T-helper 1 cell treated with Interleukin-12 subunit alpha and Interleukin-12 subunit beta and Interleukin-4 antibody, amounts not matched to agents 30 ng/mL and 1 ng/mL, for 36 hours (primary cell): ENCODE results near the gene ACP2. TPM values are rescaled to one million over a fixed set of nuclear protein-coding genes. Genes with fewer than 3 reads are reported as not detected.

ENCODE experiments used
- intact Hi-C: fragments of 100-400 bp; cut with micrococcal nuclease; formaldehyde crosslinking; loops from one replicate; pipeline ENCODE4 v1.15.1; 2024
- total RNA-seq: library from RNA; stranded (reverse); gene quantifications from 2 replicates; pipeline ENCODE4 v1.2.3, GENCODE V29; 2022

The ACP2 gene
- total RNA-seq: 41.7 and 45.3 TPM in 2 replicates

DNA sequence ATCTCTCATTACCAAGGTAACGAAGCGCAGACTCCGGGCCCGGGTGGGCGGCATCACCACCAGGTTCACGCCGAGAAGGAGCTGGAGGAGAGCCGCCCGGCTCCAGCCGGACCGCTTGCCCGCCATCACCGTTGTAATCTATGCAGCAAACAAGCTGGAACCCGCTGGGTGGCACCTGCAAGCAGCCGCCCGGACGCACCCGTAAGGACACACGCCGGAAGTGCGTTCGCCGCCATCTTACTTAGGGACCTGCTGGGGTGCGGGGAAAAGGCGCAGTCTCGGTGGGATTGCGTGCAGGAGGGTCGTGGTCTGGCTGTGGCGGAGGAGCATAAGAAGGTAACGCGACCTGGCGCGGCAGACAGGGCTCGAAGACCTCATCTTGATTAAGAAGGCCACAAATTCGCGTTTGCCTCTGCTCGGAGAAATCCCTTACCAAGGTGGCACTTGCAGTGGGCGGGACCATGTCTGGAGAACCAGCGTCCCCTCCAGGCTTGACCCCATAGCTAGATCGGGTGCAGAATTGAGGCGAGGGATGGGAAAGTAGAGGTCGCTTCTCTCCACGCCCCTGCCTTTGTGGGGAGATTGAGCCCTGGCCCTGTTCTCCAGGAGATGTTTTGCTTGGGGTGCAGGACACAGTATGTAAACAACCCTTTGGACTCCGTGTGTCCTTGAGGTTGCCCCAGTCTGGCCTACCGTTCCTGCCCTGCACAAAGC, at the start of gene ACP2:
ACP2 (minus strand) TSS at position 151 of the 714 bp plus-strand sequence; CDS start at position 126, 25 bp downstream.
- intact Hi-C loops: loop anchor here (1.0 to 10.0 kb wide), 13 partner anchors 14 to 548 kb away; partner anchors contain the start of genes ARHGAP1, CSTPP1, FNBP4 and NDUFS3

DNA sequence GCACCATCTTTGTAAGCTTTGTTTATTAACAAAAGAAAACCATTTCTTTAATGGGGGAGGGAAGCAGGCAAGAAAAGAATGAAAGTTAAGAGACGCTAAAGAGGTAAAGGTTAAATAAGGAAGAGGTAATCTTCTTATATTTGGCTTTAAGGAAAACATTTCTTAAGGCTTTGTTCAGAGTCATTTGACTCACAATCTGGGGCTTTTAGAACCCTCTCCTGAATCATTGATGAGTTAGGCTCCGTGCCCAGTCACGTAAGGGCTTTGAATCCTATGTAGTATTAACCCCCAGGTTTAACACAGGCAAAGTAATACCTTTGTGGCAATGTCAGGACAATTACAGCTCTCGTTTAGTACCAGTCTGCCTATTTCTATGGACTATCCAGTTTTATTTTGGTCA, 47.4 kb upstream of the ACP2 start:
- intact Hi-C loops: no loop called here

- intact Hi-C loops: no loop called here
Observed at GRCh38 chr11:47295385-47295784, 46.8 kb upstream of the ACP2 start.

DNA sequence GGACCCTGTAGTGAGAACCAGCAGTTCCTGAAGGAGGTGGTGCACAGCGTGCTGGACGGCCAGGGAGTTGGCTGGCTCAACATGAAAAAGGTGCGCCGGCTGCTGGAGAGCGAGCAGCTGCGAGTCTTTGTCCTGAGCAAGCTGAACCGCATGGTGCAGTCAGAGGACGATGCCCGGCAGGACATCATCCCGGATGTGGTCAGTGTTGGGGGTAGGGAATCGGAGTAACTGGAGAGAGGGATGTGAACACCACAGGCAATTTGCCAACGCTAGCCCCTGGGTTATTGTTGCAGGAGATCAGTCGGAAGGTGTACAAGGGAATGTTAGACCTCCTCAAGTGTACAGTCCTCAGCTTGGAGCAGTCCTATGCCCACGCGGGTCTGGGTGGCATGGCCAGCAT, 41.2 kb upstream of the ACP2 start:
- intact Hi-C loops: no loop called here

DNA sequence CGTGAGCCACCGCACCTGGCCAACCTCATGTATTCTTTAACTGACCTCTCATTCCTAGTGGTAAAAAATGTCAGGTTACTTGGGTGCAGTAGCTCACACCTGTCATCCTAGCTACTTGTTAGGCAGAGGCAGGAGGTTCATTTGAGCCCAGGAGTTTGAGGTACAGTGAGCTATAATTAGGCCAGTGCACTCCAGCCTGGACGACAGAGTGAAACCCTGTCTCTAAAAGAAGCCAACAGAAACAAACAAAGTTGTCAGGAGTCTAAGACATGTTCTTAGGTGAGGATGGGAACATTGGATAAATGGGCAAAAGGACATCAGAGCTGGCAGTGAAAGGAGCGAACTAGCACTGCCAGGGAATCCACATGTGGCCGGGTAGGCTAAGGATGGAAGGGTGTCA, 39.5 kb upstream of the ACP2 start:
- intact Hi-C loops: no loop called here

GRCh38 chr11:47285969-47286770, 37.6 kb upstream of the ACP2 start:
- intact Hi-C loops: no loop called here

DNA sequence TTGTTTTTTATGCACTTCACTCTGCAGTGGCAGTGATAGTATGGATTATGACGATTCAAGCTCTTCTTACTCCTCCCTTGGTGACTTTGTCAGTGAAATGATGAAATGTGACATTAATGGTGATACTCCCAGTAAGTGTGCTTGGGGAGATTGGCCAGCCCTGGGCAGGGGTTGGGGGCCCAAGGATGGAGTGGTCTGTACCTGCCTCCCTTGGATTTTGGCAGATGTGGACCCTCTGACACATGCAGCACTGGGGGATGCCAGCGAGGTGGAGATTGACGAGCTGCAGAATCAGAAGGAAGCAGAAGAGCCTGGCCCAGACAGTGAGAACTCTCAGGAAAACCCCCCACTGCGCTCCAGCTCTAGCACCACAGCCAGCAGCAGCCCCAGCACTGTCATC, 35.5 kb upstream of the ACP2 start:
- intact Hi-C loops: no loop called here

- intact Hi-C loops: no loop called here
Observed at GRCh38 chr11:47282462-47282861, 33.8 kb upstream of the ACP2 start.

- intact Hi-C loops: loop anchor here (2.0 kb wide), 1 partner anchor 546 kb away; no protein-coding TSS in a partner anchor
Observed at GRCh38 chr11:47280860-47281259, 32.2 kb upstream of the ACP2 start.

- intact Hi-C loops: loop anchor here (2.0 kb wide), 1 partner anchor 547 kb away; no protein-coding TSS in a partner anchor
Observed at GRCh38 chr11:47280099-47280498, 31.5 kb upstream of the ACP2 start.

DNA sequence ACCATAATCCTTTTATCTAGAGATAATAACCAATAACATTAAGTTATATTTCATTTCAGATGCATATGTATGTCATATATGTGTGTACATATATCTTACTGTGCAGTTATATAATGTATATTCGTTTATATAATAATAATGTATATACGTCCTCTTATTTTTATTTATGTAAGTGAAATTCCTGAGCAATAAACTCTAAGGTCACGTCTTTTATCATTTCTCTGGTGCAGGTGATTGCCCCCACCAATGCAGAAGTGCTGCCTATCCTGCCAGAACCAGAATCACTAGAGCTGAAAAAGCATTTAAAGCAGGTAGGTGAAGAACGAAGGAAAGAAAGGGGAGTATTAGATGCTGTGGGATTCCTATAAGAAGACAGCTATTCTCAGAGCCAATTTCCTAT, 30.2 kb upstream of the ACP2 start:
- intact Hi-C loops: no loop called here

- intact Hi-C loops: no loop called here
Observed at GRCh38 chr11:47278058-47278457, 29.4 kb upstream of the ACP2 start.

DNA sequence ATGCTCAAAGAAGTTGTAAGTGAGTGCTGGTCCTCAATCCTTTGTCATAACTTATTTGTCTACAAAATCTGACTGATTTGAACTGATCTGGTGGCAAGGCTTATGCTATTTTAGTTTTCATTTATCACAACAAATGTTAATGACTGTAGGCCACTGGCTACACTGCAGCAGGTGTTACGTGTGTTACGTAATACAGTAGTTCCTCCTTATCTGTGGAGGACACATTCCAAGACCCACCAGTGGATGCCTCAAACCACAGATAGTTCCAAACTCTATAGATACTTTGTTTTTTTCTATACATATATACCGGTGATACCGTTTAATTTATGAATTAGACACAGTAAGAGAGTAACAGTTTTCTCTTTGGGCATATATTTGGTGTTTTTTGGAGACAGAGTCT, 28.3 kb upstream of the ACP2 start:
- intact Hi-C loops: no loop called here

DNA sequence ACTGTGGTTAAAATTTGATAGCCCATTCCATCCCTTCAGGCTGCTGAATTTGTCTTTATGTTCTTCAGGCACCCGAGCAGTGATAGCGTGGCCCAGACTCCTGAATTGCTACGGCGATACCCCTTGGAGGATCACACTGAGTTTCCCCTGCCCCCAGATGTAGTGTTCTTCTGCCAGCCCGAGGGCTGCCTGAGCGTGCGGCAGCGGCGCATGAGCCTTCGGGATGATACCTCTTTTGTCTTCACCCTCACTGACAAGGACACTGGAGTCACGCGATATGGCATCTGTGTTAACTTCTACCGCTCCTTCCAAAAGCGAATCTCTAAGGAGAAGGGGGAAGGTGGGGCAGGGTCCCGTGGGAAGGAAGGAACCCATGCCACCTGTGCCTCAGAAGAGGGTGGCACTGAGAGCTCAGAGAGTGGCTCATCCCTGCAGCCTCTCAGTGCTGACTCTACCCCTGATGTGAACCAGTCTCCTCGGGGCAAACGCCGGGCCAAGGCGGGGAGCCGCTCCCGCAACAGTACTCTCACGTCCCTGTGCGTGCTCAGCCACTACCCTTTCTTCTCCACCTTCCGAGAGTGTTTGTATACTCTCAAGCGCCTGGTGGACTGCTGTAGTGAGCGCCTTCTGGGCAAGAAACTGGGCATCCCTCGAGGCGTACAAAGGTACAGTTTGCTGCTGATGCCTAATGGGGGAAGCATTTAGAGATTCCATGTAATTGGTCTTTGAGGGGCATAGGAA, 26.1 kb upstream of the ACP2 start:
- intact Hi-C loops: no loop called here

DNA sequence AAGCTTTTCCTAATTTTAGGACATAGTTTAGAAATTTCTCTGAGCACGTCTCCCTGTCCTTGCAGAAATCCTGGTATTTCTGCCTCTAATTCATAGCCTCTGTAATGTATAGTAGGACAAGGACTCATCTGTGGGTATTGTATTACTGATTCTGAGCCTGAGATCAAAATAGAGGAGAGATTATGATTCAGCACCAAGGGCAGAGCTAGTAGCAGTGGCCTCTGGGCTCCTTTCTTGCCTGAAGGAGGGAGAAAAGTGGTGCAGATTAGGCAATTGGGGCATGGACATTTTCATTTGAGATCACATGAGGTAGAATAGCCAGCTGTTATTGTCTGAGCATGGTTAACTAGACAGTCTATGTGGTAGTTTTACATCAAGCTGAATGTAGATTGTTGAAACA, 24.1 kb upstream of the ACP2 start:
- intact Hi-C loops: loop anchor here (1.0 kb wide), 1 partner anchor 574 kb away; no protein-coding TSS in a partner anchor

- intact Hi-C loops: no loop called here
Observed at GRCh38 chr11:47271961-47272661, 23.5 kb upstream of the ACP2 start.

GRCh38 chr11:47271328-47271727, 22.7 kb upstream of the ACP2 start:
- intact Hi-C loops: no loop called here

- intact Hi-C loops: no loop called here
Observed at GRCh38 chr11:47270331-47271271, 22.0 kb upstream of the ACP2 start.

GRCh38 chr11:47269829-47270305, 21.3 kb upstream of the ACP2 start, which contains the start of gene MADD:
Gene MADD, plus strand, starts transcription at chr11:47270133.
- intact Hi-C loops: loop anchor here (1.0 kb wide), 12 partner anchors 22 to 653 kb away; partner anchors contain the start of genes ACP2, ARHGAP1, ATG13 and CELF1
